GF-D8 (cell line): ENCODE data around the gene HDLBP.

ENCODE experiments used
- DNase-seq: peaks from one replicate; lab custom pipeline; 2025; lab: John Stamatoyannopoulos, UW

Gene HDLBP

GRCh38 chr2:241275910-241276309 lies 39.6 kb downstream of the HDLBP start:
- no peak for DNase-seq

GRCh38 chr2:241275504-241275903 lies 40.0 kb downstream of the HDLBP start:
- no peak for DNase-seq

GRCh38 chr2:241274127-241274526 lies 41.3 kb downstream of the HDLBP start:
- DNase-seq = no peak

- DNase-seq = no peak
Observed at GRCh38 chr2:241273210-241274020, 42.1 kb downstream of the HDLBP start.

- DNase-seq = no peak
Observed at GRCh38 chr2:241272303-241273209, 42.9 kb downstream of the HDLBP start.

GRCh38 chr2:241271706-241272302 lies 43.7 kb downstream of the HDLBP start:
- peak; percentile 50 for DNase-seq

GRCh38 chr2:241270531-241270930 lies 44.9 kb downstream of the HDLBP start:
- no peak for DNase-seq

GRCh38 chr2:241269707-241270520 lies 45.6 kb downstream of the HDLBP start:
- DNase-seq = no peak

- DNase-seq = no peak
Observed at GRCh38 chr2:241268716-241269445, 46.6 kb downstream of the HDLBP start.

GRCh38 chr2:241268306-241268705 lies 47.2 kb downstream of the HDLBP start:
- no peak for DNase-seq

GRCh38 chr2:241267249-241268067 lies 48.0 kb downstream of the HDLBP start:
- no peak for DNase-seq

GRCh38 chr2:241265506-241265905 lies 50.0 kb downstream of the HDLBP start:
- no peak for DNase-seq

GRCh38 chr2:241263061-241263460 lies 52.4 kb downstream of the HDLBP start:
- no peak for DNase-seq

- no peak for DNase-seq
Observed at GRCh38 chr2:241261628-241262027, 53.8 kb downstream of the HDLBP start.

GRCh38 chr2:241260911-241261310 lies 54.6 kb downstream of the HDLBP start:
- DNase-seq = no peak

- DNase-seq = no peak
Observed at GRCh38 chr2:241258505-241259280, 56.8 kb downstream of the HDLBP start.

GRCh38 chr2:241257419-241258032 lies 57.9 kb downstream of the HDLBP start:
- DNase-seq = no peak

GRCh38 chr2:241256168-241256545 lies 59.3 kb downstream of the HDLBP start:
- DNase-seq = no peak
